GM19455 (cell line): ENCODE measurements around the gene C10orf53.
"Not testable (repeated sequence)": the region's sequence is repeated elsewhere in the genome, so short reads cannot be mapped to it uniquely, and the experiment has no call there.

Experiments used
- ATAC-seq: cut with Tn5 transposase; IDR thresholded peaks from one replicate; pipeline ENCODE4 v1.9.1; 2021; ENCODE audit not compliant: unreplicated experiment

C10orf53 gene

GRCh38 chr10:49652421-49653272 is 26.8 kb upstream of the C10orf53 start:
- no peak for ATAC-seq

- no peak for ATAC-seq
Measured at GRCh38 chr10:49653273-49653929, 26.1 kb upstream of the C10orf53 start.

DNA sequence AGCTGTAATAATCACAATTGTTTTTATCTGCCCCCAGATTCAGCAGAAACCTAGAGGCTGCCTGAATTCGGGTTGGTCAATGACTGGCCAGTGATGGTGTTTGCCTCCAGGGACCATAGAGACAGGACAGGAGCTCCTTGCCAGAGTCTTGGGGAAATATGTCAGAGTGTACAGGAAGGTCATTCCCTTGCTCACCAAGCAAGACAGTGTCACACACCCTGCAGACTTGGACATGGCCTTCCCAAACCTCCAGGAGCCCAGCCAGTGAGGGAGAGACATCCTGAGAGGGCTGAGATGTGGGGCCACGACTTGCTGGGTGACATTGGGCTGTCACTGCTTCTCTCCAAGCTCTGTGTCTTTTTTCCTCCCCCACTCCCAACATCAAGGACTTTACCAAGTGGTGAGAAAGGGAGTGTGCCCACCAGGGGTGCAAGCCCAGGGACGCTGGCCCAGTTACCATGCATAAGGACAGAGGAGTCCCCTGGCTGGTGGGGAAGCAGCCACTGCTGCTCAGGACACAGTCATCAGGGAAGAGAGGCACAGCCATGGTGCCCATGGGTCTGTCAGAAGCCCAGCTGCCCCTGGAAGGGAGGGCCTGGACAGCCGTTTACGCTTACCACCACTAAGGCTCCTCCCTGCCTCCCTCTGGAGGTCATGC is 25.3 kb upstream of the C10orf53 start:
- ATAC-seq = no peak

- ATAC-seq = no peak
Measured at GRCh38 chr10:49655099-49655498, 24.4 kb upstream of the C10orf53 start.

- ATAC-seq = no peak
Measured at GRCh38 chr10:49656845-49657493, 22.5 kb upstream of the C10orf53 start.

- ATAC-seq = no peak
Measured at GRCh38 chr10:49657606-49658005, 21.8 kb upstream of the C10orf53 start.

DNA sequence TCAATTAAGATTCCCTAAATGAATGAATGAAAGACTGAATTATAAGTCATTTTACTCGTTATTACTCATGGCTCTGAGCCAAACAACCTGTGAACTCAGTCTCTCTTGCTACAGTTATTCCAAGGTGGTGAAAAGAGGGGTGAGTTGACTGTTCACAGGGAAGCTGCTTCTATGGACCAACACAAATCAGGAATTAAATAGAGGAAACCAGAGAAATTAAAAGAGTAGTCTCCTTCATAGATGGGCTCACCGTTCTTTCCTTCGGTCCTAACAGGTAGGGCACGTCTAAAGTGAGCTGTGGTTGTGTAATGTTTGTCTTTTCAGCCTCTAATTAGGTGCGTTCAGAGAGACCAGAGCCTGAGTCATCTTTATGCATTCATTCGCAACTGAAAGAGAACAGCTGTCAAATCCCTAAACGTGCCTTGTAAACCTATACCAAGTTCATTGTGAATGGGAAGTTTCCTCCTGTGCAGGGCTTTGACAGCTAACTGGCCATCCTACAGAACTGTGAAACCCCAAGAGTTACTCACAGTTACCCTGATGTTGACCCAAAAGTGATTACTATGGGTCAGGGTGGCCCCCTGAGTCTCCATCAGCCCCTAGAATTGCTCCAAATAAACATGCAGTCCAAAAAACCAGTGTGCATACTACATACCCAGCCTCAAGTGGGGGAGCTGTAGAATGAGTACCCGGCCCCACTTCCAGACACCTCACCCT is 18.2 kb upstream of the C10orf53 start:
- ATAC-seq = no peak

DNA sequence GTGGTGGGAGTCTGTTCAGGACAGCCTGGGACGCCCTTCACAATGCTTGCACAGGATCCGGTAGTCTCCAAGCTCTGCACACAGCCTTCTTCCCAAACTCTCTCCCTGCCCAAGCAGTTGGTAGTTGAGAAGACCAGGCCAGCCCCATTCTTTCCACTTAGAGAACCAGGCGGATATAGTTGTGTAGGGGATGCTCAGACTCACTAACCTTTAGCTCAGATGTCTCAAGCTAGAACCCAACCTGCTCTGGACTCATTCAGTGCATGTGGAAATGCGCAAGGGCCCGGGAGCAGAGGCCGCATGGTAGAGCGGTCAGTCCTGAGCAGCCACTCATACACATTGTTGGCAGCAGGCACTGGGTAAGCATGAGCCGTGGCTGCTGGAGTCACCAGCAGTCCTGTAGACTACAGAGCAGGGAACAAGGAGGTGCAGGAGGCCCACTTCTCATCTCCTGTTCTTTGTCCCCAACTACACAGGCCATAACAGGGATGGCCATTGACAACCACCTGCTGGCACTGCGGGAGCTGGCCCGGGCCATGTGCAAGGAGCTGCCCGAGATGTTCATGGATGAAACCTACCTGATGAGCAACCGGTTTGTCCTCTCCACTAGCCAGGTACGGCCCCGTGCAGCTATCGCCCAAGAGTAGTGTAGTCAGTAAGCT is 17.2 kb upstream of the C10orf53 start:
- no peak for ATAC-seq

DNA sequence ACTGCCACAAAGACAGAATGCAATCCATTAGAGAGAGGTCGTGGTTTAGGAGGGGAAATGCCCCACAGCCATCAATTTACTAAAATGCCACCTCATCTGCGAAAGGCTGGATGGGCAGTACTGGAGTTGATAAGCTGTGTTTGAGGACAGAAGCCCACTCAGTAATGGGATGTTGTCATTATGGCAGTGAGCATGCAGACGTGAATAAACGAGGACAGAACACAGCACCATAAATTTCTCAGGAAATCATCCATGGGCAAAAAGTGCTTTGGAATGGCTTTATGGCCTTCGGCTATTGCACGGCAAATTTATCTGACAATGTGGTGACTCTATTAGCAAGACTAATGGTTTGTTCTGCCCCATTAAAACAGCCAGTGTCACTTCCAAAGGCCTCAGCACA is 15.9 kb upstream of the C10orf53 start:
- no peak for ATAC-seq

- ATAC-seq = no peak
Measured at GRCh38 chr10:49664006-49664841, 15.2 kb upstream of the C10orf53 start.

DNA sequence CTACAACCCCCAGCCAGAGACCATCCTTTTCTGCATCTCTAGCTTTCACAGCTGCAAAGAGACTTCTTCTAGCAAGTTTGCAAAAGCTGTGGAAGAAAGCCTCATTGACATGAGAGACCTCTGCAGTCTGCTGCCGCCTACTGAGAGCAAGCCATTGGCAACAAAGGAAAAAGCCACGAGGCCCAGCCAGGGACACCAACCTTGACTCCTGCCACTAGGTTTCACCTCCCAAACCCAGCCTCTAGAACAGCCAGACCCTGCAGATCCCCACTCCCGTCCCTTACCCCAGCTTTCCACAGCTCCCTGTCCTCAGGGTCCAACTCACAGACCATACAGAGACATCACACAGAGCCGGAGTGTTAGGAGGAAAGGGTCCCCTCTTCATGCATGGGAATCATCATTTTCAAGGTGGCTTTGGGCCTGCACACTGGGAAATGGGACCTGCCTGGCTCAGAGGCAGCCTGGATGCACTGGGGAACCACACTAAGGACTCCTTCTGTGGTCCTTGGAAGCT is 14.6 kb upstream of the C10orf53 start:
- ATAC-seq = no peak

DNA sequence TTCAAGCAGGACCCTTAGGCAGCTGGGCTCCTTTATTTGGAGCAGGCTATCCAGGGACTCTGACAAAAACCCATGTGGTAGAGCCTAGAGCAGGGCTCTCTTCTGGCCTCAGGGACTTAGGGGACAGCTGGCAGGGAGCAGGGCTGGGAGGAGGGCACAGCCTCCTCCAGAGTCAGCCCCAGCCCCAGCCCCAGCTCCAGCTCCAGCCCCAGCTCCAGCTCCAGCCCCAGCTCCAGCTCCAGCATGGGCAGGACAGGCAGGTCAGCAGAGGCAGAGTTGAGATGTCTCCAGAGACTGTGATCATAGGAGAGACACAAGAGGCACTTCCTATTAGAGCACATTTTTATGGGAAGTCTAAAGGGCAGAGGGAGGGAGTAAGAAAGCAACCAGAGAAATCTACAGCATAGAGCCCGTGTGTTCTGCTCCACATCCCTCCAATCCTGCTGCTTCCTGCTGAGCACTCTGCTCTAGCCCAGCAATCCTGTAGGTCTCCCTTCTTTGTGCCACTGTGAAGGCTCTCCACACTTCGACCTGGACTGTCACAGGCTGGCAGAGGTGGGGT is 13.3 kb upstream of the C10orf53 start:
- no peak for ATAC-seq

- no peak for ATAC-seq
Measured at GRCh38 chr10:49666685-49667084, 12.8 kb upstream of the C10orf53 start.

GRCh38 chr10:49667991-49668390 is 11.5 kb upstream of the C10orf53 start:
- ATAC-seq = no peak

- ATAC-seq = no peak
Measured at GRCh38 chr10:49668684-49669083, 10.8 kb upstream of the C10orf53 start.

DNA sequence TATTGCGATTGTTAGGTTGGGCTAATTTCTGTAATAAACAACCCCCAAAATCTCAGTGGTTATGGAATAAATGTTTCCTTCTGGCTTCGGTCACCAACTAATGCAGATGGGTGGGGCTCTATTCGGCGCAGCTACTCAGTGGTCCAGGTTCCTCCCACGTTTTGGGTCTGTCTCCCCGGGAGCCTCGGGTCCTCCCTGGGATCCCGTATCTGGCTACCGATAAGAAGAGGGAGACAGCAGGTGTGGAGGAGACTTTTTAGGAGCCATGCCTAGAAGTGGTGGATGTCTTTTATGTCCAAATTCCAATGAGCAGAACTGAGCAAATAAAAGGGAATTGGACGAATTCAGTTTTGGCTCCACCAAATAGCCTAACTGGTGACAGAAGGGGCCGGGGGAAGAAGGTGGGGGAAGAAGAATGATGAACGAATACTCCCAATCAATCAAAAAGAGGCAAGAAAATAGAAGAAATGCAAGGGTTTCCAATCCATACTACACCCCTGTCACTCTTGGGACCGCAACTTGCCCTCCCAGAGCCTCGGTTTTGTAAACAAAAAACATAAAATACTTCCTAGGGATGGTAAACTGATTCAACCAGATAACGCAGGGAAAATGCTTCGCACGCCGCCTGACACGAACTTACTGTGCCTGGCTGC is 498 bp upstream of the C10orf53 start:
- no peak for ATAC-seq

GRCh38 chr10:49682449-49682848 is 3.0 kb downstream of the C10orf53 start:
- not testable (repeated sequence) for ATAC-seq

- no peak for ATAC-seq
Measured at GRCh38 chr10:49682879-49683278, 3.4 kb downstream of the C10orf53 start.
